Measurements from ENCODE around the gene CLIC4.

DNA sequence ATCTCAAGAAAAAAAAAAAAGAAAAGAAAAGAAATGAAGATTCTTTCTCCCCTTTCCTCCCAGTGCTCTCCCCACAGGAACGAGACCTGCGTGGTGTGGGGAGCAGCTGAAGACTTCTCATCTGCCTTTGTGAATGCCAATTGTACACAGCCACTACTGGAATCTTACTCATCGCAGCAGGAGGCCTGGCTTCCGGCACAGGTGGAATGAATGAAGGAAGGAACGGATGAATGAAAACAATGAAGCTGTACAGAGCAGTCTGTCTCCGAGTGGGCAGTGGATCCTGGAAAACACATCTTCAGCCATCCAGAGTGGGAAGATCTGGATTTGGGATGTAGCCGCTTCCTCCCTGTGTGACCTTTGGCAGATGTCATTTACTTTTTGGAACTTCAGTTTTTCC lies 119.9 kb downstream of the CLIC4 start:
- no peak for TF ChIP-seq ARNTL (CRISPR knock-in tag; IDR thresholded peaks at IDR 0.05; ENCODE audit: borderline replicate concordance, low read depth)
- TF ChIP-seq ZNF8 (CRISPR knock-in tag; IDR thresholded peaks at IDR 0.05), result no peak
- TF ChIP-seq ISL1 (CRISPR knock-in tag; IDR thresholded peaks at IDR 0.05), result no peak
- no peak for TF ChIP-seq RARB (CRISPR knock-in tag; IDR thresholded peaks at IDR 0.05)
- no peak for TF ChIP-seq PPARA (CRISPR knock-in tag; IDR thresholded peaks at IDR 0.05; ENCODE audit: borderline replicate concordance)
- TF ChIP-seq, protein P1, sequence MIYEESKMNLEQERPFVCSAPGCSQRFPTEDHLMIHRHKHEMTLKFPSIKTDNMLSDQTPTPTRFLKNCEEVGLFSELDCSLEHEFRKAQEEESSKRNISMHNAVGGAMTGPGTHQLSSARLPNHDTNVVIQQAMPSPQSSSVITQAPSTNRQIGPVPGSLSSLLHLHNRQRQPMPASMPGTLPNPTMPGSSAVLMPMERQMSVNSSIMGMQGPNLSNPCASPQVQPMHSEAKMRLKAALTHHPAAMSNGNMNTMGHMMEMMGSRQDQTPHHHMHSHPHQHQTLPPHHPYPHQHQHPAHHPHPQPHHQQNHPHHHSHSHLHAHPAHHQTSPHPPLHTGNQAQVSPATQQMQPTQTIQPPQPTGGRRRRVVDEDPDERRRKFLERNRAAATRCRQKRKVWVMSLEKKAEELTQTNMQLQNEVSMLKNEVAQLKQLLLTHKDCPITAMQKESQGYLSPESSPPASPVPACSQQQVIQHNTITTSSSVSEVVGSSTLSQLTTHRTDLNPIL (CRISPR knock-in tag; IDR thresholded peaks at IDR 0.05; ENCODE audit: low read depth), result no peak
- no peak for TF ChIP-seq ZNF70 (CRISPR knock-in tag; IDR thresholded peaks at IDR 0.05)
